B cell (primary cell): Measurements from ENCODE around the gene DCN. TPM values are rescaled to one million over a fixed set of nuclear protein-coding genes. Genes with fewer than 3 reads are reported as not detected.

Experiments
- ATAC-seq: fragments of 200-7000 bp; cut with Tn5 transposase; one replicate; pipeline ENCODE4 v1.10.0; 2021; ENCODE audit warnings: low read depth, mild to moderate bottlenecking, moderate number of reproducible peaks, moderate library complexity
- CTCF ChIA-PET: fragments of 350-600 bp; sonication (Branson Sonifier 250); formaldehyde crosslinking; loops from one replicate; lab custom pipeline; 2021; ENCODE audit warnings: antibody characterized with exemption, inconsistent platforms; lab: Charles Lee
- POLR2A ChIA-PET: fragments of 350-600 bp; sonication (Branson Sonifier 250); formaldehyde crosslinking; loops from one replicate; lab custom pipeline; 2021; ENCODE audit warnings: antibody characterized with exemption; lab: Charles Lee
- DNase-seq: peaks from one replicate; pipeline ENCODE4 v3.0.0; 2013
- H2AFZ ChIP-seq: 2 replicates; pipeline ENCODE4 v1.6.1; 2012; ENCODE audit warnings: mild to moderate bottlenecking, low read depth, low read length; ENCODE audit not compliant: insufficient read depth, poor library complexity, severe bottlenecking
- H3K27ac ChIP-seq, 2 donors: 1 replicate in 1 of 2; 2 replicates in 1 of 2; pipeline ENCODE4 v1.5.1; 2012 to 2013; ENCODE audit warnings: low read length in 2 of 2, mild to moderate bottlenecking in 2 of 2, moderate library complexity in 1 of 2
- H3K27me3 ChIP-seq, 4 experiments: fragments of 200-600 bp in 1 of 4; sonication (generic) in 1 of 4; replicated peaks in 1 of 4; 1 replicate in 2 of 4; 2 replicates in 2 of 4; pipeline versions ENCODE4 v1.6.1 to v1.7.0; 2013 to 2016; ENCODE audit warnings: low read length in 3 of 4, mild to moderate bottlenecking in 2 of 4, mixed read lengths in 1 of 4, moderate library complexity in 1 of 4; ENCODE audit not compliant: insufficient read depth in 4 of 4, control insufficient read depth in 3 of 4; ENCODE audit errors: control extremely low read depth in 1 of 4
- H3K36me3 ChIP-seq, 2 experiments: replicated peaks in 1 of 2; 1 replicate in 1 of 2; 2 replicates in 1 of 2; pipeline versions ENCODE4 v1.6.1 to v1.7.1; 2013; ENCODE audit warnings: low read length in 1 of 2; ENCODE audit not compliant: insufficient read depth in 2 of 2, control insufficient read depth in 1 of 2; ENCODE audit errors: control extremely low read depth in 1 of 2, extremely low read depth in 1 of 2
- H3K4me1 ChIP-seq, 2 donors: fragments of 200-600 bp in 1 of 2; sonication (generic) in 1 of 2; 1 replicate in 1 of 2; 2 replicates in 1 of 2; pipeline versions ENCODE4 v1.5.1 to v1.6.1; 2013 to 2017; ENCODE audit warnings: low read length in 2 of 2; ENCODE audit not compliant: control insufficient read depth in 2 of 2, insufficient read depth in 2 of 2
- H3K4me2 ChIP-seq: replicated peaks from 2 replicates; pipeline ENCODE3; 2012; ENCODE audit warnings: mild to moderate bottlenecking, low read depth, low read length; ENCODE audit not compliant: poor library complexity, severe bottlenecking
- H3K4me3 ChIP-seq, 5 experiments: fragments of 200-600 bp in 1 of 5; sonication (generic) in 1 of 5; 1 replicate in 3 of 5; 2 replicates in 2 of 5; pipeline versions ENCODE4 v1.5.1 to v1.7.0; 2011 to 2016; ENCODE audit warnings: low read length in 4 of 5, mild to moderate bottlenecking in 4 of 5, low read depth in 2 of 5, control low read depth in 1 of 5, moderate library complexity in 1 of 5; ENCODE audit not compliant: insufficient read depth in 1 of 5; ENCODE audit errors: control extremely low read depth in 1 of 5, extremely low read depth in 1 of 5
- H3K79me2 ChIP-seq: fragments of 200-600 bp; sonication (generic); one replicate; pipeline ENCODE4 v1.6.0; 2016; ENCODE audit warnings: low read length; ENCODE audit not compliant: control insufficient read depth, insufficient read depth
- H3K9ac ChIP-seq: fragments of 200-600 bp; sonication (generic); 2 replicates; pipeline ENCODE4 v1.6.1; 2017; ENCODE audit warnings: mild to moderate bottlenecking, low read length, moderate library complexity
- H3K9me3 ChIP-seq, 3 donors: one replicate each; pipeline versions ENCODE4 v1.6.1 to v1.7.1; 2013; ENCODE audit warnings: low read length in 2 of 3; ENCODE audit not compliant: control insufficient read depth in 2 of 3, insufficient read depth in 1 of 3; ENCODE audit errors: control extremely low read depth in 1 of 3
- H4K20me1 ChIP-seq: 2 replicates; pipeline ENCODE4 v1.6.0; 2012; ENCODE audit warnings: mild to moderate bottlenecking, low read length; ENCODE audit not compliant: insufficient read depth, control insufficient read depth, poor library complexity, severe bottlenecking
- H3K27ac Mint-ChIP-seq: one replicate; pipeline ENCODE4 v1.8.0; 2021; ENCODE audit warnings: mixed read lengths
- H3K27me3 Mint-ChIP-seq: one replicate; pipeline ENCODE4 v1.8.0; 2021; ENCODE audit warnings: mixed read lengths
- H3K4me1 Mint-ChIP-seq: one replicate; pipeline ENCODE4 v1.8.0; 2021; ENCODE audit warnings: mixed read lengths
- H3K4me3 Mint-ChIP-seq: one replicate; pipeline ENCODE4 v1.8.0; 2021; ENCODE audit warnings: mixed read lengths
- H3K9me3 Mint-ChIP-seq: one replicate; pipeline ENCODE4 v1.8.0; 2022; ENCODE audit warnings: mixed read lengths; ENCODE audit not compliant: insufficient read depth
- CTCF ChIP-seq: fragments of 200-600 bp; IDR thresholded peaks from one replicate; pipeline ENCODE4 v1.8.0; 2022; ENCODE audit warnings: antibody characterized with exemption, mild to moderate bottlenecking
- EZH2 ChIP-seq: IDR thresholded peaks from 2 replicates; pipeline ENCODE4 v1.6.1; 2012; ENCODE audit warnings: borderline replicate concordance, low read depth, mild to moderate bottlenecking, moderate library complexity, low read length; ENCODE audit not compliant: insufficient read depth, poor library complexity, severe bottlenecking
- whole genome bisulfite sequencing: methylation state at CpG from one replicate; pipeline ENCODE4 v1.1.5; 2013; ENCODE audit warnings: missing lambda C conversion rate; ENCODE audit not compliant: insufficient coverage; 5-methylcytosine and 5-hydroxymethylcytosine counted together
- intact Hi-C: fragments of 100-400 bp; cut with micrococcal nuclease; formaldehyde crosslinking; loops from one replicate; pipeline ENCODE4 v1.10.0; 2022
- polyA plus RNA-seq: library from polyadenylated mRNA; depleted of rRNA; stranded (reverse); fragments of >200 nt; gene quantifications from 2 replicates; pipeline ENCODE4 v1.2.3, GENCODE V29; 2012
- total RNA-seq, 2 donors: library from RNA; stranded (reverse); fragments of 120-200 nt in 1 of 2; gene quantifications; 1 replicate in 1 of 2; 2 replicates in 1 of 2; pipeline versions ENCODE4 v1.2.3 to v1.2.4, GENCODE V29; 2013 to 2022

DCN gene
- total and polyA plus RNA-seq, 2 donors (not counting 1 experiment from before 2014, with no cell fraction given), result not detected

- ATAC-seq, result no peak
- POLR2A ChIA-PET, result no interaction called here
- intact Hi-C loops, result no loop called here
- Histone ChIP-seq H3K9ac (no peak overlapping the region), H3K9me3 (no peaks in the 10 kb centered on the region), H3K36me3 (no peaks in the 10 kb centered on the region), H3K4me1 (no peaks in the 10 kb centered on the region), H4K20me1 (no peaks in the 10 kb centered on the region), H3K4me3 (no peak overlapping the region), H3K4me2 (no peak overlapping the region), H3K79me2 (no peaks in the 10 kb centered on the region), H3K27ac (no peak overlapping the region), H2AFZ (no peak overlapping the region), H3K27me3 (no peaks in the 10 kb centered on the region)
- Mint-ChIP-seq H3K4me1 (peaks cover 2% of the 10 kb centered on the region), H3K27me3 (no peaks in the 10 kb centered on the region), H3K27ac (no peak overlapping the region), H3K9me3 (no peaks in the 10 kb centered on the region), H3K4me3 (no peak overlapping the region)
- DNase-seq, result no peak
- TF ChIP-seq EZH2, result no peak
- TF ChIP-seq CTCF, result no peak
- no CpG with 5 or more reads among the region's 3 CpGs for whole genome bisulfite sequencing
- CTCF ChIA-PET, result interaction anchor here (1.7 kb wide), 1 partner anchor 9 kb away, joined by 4 read pairs; no protein-coding TSS in a partner anchor
These were observed 83.7 kb downstream of the DCN start for GRCh38 chr12:91098941-91099340.

- H3K4me1 Mint-ChIP-seq, result peaks cover 2% of the 10 kb centered on the region
- Histone ChIP-seq H3K79me2 (no peaks in the 10 kb centered on the region), H3K9me3 (no peaks in the 10 kb centered on the region), H3K27ac (no peak overlapping the region), H3K27me3 (no peaks in the 10 kb centered on the region), H3K9ac (no peak overlapping the region), H4K20me1 (no peaks in the 10 kb centered on the region), H3K4me3 (no peak overlapping the region), H3K36me3 (no peaks in the 10 kb centered on the region), H2AFZ (no peak overlapping the region), H3K4me2 (no peak overlapping the region), H3K4me1 (no peaks in the 10 kb centered on the region)
- no peak for TF ChIP-seq CTCF
- TF ChIP-seq EZH2, result no peak
- intact Hi-C loops, result no loop called here
- no peaks in the 10 kb centered on the region for H3K27me3 Mint-ChIP-seq
- no peak overlapping the region for H3K27ac Mint-ChIP-seq
- no peaks in the 10 kb centered on the region for H3K9me3 Mint-ChIP-seq
- ATAC-seq (no peak), DNase-seq (no peak)
- ChIA-PET CTCF (interaction anchor here (1.7 kb wide), 1 partner anchor 10 kb away, joined by 4 read pairs; no protein-coding TSS in a partner anchor), POLR2A (no interaction called here)
- H3K4me3 Mint-ChIP-seq, result no peak overlapping the region
These were observed 84.2 kb downstream of the DCN start for GRCh38 chr12:91098461-91098860.
